Stomach smooth muscle (tissue), 2 donors: ENCODE results near the gene TBC1D9B.

Experiments
- H3K27ac ChIP-seq: one replicate; pipeline ENCODE4 v1.7.0; 2013; ENCODE audit warnings: mild to moderate bottlenecking, low read length, inconsistent platforms
- H3K27me3 ChIP-seq, 2 donors: one replicate each; pipeline ENCODE4 v1.7.0; 2013; ENCODE audit warnings: low read length in 2 of 2; ENCODE audit not compliant: insufficient read depth in 2 of 2, control insufficient read depth in 1 of 2
- H3K36me3 ChIP-seq, 2 donors: one replicate each; pipeline ENCODE4 v1.7.0; 2013; ENCODE audit warnings: low read length in 2 of 2; ENCODE audit not compliant: control insufficient read depth in 2 of 2, insufficient read depth in 2 of 2
- H3K4me1 ChIP-seq: one replicate; pipeline ENCODE4 v1.7.0; 2013; ENCODE audit warnings: low read length; ENCODE audit not compliant: control insufficient read depth, insufficient read depth
- H3K4me3 ChIP-seq, 2 donors: one replicate each; pipeline ENCODE4 v1.7.0; 2013; ENCODE audit warnings: low read length in 2 of 2
- H3K9ac ChIP-seq, 2 donors: one replicate each; pipeline ENCODE4 v1.7.0; 2013; ENCODE audit warnings: low read length in 2 of 2, mild to moderate bottlenecking in 1 of 2
- H3K9me3 ChIP-seq, 2 donors: one replicate each; pipeline ENCODE4 v1.7.0; 2013; ENCODE audit warnings: low read length in 2 of 2; ENCODE audit not compliant: control insufficient read depth in 2 of 2
- donor health status: healthy.
- donor health status: Pancreatic carcinoma.

The TBC1D9B gene

GRCh38 chr5:179828756-179829421 lies 78.8 kb downstream of the TBC1D9B start:
- Histone ChIP-seq H3K27me3 (no peaks in the 10 kb centered on the region), H3K9me3 (no peaks in the 10 kb centered on the region), H3K9ac (peak overlapping the region in 1 of 2 donors; percentile 14), H3K4me3 (no peak overlapping the region), H3K27ac (no peak overlapping the region), H3K36me3 (peaks cover 80 to 82% of the 10 kb centered on the region in 2 donors), H3K4me1 (peaks cover 29% of the 10 kb centered on the region)

- H3K27me3 ChIP-seq, result no peaks in the 10 kb centered on the region
- H3K9ac ChIP-seq, result no peak overlapping the region
- H3K36me3 ChIP-seq, result peaks cover 76 to 80% of the 10 kb centered on the region in 2 donors
- H3K9me3 ChIP-seq, result no peaks in the 10 kb centered on the region
- no peak overlapping the region for H3K27ac ChIP-seq
- H3K4me1 ChIP-seq, result peaks cover 41% of the 10 kb centered on the region
- no peak overlapping the region for H3K4me3 ChIP-seq
Observed at GRCh38 chr5:179827680-179828079, 80.0 kb downstream of the TBC1D9B start.

- H3K9ac ChIP-seq, result no peak overlapping the region
- no peak overlapping the region for H3K27ac ChIP-seq
- H3K36me3 ChIP-seq, result peaks cover 62 to 64% of the 10 kb centered on the region in 2 donors
- no peaks in the 10 kb centered on the region for H3K9me3 ChIP-seq
- no peak overlapping the region for H3K4me3 ChIP-seq
- peaks cover 53% of the 10 kb centered on the region for H3K4me1 ChIP-seq
- no peaks in the 10 kb centered on the region for H3K27me3 ChIP-seq
Observed at GRCh38 chr5:179825655-179826182, 82.0 kb downstream of the TBC1D9B start.

DNA sequence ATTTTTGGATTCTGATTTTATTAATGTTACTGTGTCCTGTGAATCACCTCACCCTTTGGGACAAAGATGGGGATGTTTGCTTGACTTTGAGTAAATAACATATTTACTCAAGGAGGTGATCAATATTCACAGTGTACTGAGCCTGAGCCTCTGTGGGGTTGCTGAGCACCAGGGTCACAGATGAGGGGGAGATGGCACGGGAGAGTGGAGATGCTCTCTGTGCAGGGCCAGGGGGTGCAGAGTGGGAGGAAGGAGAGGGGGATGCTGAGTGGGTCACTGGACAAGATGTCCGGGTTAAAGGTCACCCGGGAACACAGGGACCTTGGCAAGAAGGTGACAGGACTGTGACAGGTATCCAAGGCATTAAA lies 83.0 kb downstream of the TBC1D9B start:
- Histone ChIP-seq H3K9ac (no peak overlapping the region), H3K36me3 (peaks cover 54 to 58% of the 10 kb centered on the region in 2 donors), H3K27ac (no peak overlapping the region), H3K4me3 (no peak overlapping the region), H3K9me3 (no peaks in the 10 kb centered on the region), H3K27me3 (no peaks in the 10 kb centered on the region), H3K4me1 (peaks cover 62% of the 10 kb centered on the region)

DNA sequence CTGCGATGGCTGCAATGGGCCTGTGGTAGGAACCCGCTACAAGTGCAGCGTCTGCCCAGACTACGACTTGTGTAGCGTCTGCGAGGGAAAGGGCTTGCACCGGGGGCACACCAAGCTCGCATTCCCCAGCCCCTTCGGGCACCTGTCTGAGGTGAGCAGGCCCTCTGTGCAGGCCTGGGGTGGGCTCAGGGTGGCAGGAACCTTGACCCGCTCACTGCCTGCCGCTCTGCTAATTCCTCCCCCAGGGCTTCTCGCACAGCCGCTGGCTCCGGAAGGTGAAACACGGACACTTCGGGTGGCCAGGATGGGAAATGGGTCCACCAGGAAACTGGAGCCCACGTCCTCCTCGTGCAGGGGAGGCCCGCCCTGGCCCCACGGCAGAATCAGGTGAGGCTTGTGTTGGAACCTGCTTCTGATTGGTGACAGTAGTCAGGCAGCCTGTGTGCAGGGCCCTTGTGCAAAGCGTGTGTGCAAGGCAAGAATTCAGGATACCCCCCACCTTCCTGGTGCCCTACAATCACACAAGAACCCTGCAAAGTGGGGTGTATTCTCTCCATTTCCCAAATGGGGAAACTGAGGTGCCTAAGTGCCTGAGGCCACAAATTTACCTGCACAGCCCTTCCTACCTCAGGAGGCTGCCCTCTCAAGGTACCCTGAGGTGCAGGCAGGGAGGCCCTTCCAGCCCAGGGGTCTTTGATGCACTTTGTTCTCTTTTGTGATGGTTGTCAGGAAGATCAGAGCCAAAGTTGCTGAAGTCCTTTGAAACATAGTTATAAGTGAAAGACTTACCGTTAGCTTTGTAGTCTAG lies 83.6 kb downstream of the TBC1D9B start:
- H3K9me3 ChIP-seq, result no peaks in the 10 kb centered on the region
- H3K4me1 ChIP-seq, result peaks cover 68% of the 10 kb centered on the region
- peaks cover 48 to 53% of the 10 kb centered on the region in 2 donors for H3K36me3 ChIP-seq
- no peak overlapping the region for H3K9ac ChIP-seq
- H3K4me3 ChIP-seq, result peak overlapping the region in 1 of 2 donors; percentile 15
- no peaks in the 10 kb centered on the region for H3K27me3 ChIP-seq
- no peak overlapping the region for H3K27ac ChIP-seq

DNA sequence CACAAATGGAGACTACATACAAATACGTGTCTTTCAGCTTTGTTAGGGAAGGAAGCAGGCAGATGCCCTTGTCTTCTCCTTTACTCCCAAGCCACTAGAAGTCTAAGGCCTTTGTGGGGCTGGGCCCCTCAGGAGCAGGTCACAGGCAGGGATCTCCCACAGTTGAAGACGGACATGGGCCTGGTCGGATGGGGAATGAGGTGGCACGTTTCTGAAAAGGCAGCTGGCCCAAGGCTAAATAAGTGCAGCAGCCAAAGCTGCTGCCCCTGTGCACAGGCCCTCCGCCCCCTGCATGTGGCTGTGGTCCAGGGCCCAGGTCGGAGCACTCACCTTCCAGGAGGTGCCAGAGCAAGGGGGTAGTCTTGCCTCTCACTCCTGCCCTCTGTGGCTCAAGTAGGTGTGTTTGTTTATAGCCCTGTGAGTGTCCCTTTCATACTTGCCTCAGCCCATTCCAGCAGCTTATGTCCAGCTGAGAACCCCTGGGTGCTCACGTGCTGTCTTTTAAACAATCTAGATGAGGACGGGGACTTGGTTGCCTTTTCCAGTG lies 85.2 kb downstream of the TBC1D9B start:
- H3K4me3 ChIP-seq, result peak overlapping the region; percentile 89 to 93
- no peaks in the 10 kb centered on the region for H3K27me3 ChIP-seq
- no peaks in the 10 kb centered on the region for H3K9me3 ChIP-seq
- H3K4me1 ChIP-seq, result peaks cover 77% of the 10 kb centered on the region
- H3K36me3 ChIP-seq, result peaks cover 38 to 39% of the 10 kb centered on the region in 2 donors
- peak overlapping the region; percentile 31 for H3K27ac ChIP-seq
- H3K9ac ChIP-seq, result peak overlapping the region; percentile 60 to 95

GRCh38 chr5:179822059-179822432 lies 85.7 kb downstream of the TBC1D9B start:
- Histone ChIP-seq H3K27me3 (no peaks in the 10 kb centered on the region), H3K27ac (peak overlapping the region; percentile 31), H3K9ac (peak overlapping the region; percentile 75 to 95), H3K4me3 (peak overlapping the region; percentile 89 to 93), H3K36me3 (peaks cover 35 to 37% of the 10 kb centered on the region in 2 donors), H3K9me3 (no peaks in the 10 kb centered on the region), H3K4me1 (peaks cover 79% of the 10 kb centered on the region)

DNA sequence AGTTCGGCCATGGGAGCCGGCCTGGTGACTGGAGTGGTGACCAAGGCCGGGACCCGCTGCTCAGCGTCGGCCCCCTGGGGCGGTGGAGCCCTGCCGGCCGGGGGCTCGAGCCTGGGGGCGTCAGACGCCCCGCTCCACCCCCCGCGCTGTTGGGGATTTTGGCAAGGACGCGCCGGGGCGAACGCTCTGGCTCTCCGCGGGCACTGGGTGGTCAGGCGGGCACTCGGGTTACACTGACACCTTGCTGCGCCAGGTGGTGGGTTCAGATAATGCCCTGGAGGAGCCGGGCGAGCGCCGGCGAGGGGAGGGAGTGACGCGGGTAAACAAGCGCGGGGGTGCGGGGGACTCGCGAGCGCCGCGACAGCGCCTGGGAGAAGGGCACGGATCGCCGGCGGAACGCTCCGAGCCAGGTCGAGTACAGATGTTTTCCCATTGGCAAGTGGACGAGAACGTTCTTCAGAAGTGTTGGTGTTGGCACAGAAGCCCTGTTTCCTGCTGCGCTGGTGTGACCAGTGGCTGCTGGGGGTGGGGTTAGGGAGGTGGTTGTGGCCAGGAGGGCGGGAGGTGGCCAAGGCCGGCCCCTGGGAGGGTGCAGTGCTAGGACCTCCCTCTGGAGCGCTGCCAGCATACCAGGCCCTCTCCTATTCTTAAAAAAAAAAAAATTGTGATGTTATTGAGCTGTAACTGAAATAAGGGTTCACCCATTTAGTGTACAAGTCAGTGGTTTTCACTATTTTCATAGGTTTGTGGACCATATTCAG lies 86.2 kb downstream of the TBC1D9B start:
- Histone ChIP-seq H3K36me3 (peaks cover 31 to 34% of the 10 kb centered on the region in 2 donors), H3K9ac (peak overlapping the region; percentile 95 to 96), H3K27ac (peak overlapping the region; percentile 99), H3K9me3 (no peaks in the 10 kb centered on the region), H3K4me1 (peaks cover 83% of the 10 kb centered on the region), H3K27me3 (no peaks in the 10 kb centered on the region), H3K4me3 (peak overlapping the region; percentile 89 to 93)

- Histone ChIP-seq H3K27me3 (no peaks in the 10 kb centered on the region), H3K36me3 (peaks cover 25 to 29% of the 10 kb centered on the region in 2 donors), H3K4me3 (peak within 1 kb of the TSS; percentile 89 to 93), H3K4me1 (peaks cover 83% of the 10 kb centered on the region), H3K9me3 (no peaks in the 10 kb centered on the region), H3K9ac (peak within 1 kb of the TSS; percentile 95 to 96), H3K27ac (peak within 1 kb of the TSS; percentile 99)
Observed at GRCh38 chr5:179820483-179821297, 87.0 kb downstream of the TBC1D9B start, which contains the start of gene SQSTM1. TSS of gene SQSTM1 (plus strand) at chr5:179820905. CDS start at chr5:179820937, 32 bp downstream.
